Breast epithelium (tissue), 4 donors: ENCODE data around the gene TNKS1BP1. TPM values are rescaled to one million over a fixed set of nuclear protein-coding genes. Genes with fewer than 3 reads are reported as not detected.
A peak's percentile ranks its signal among the peaks of the same experiment; 100 is the strongest.

Experiments used
- DNase-seq, 2 donors: peaks; one replicate each; pipeline ENCODE4 v3.0.0-alpha.2; 2019; ENCODE audit warnings: low spot score in 2 of 2
- H3K27ac ChIP-seq, 2 donors: fragments of 200-600 bp; sonication (generic) in 1 of 2; one replicate each; pipeline ENCODE4 v1.5.1; 2016 to 2019; ENCODE audit warnings: mild to moderate bottlenecking in 1 of 2
- H3K27me3 ChIP-seq, 2 donors: fragments of 200-600 bp; sonication (generic) in 1 of 2; one replicate each; pipeline versions ENCODE4 v1.5.1 to v1.6.0; 2017 to 2019; ENCODE audit warnings: control low read depth in 1 of 2, mild to moderate bottlenecking in 1 of 2
- H3K36me3 ChIP-seq: fragments of 200-600 bp; one replicate; pipeline ENCODE4 v1.5.1; 2019
- H3K4me1 ChIP-seq, 2 donors: fragments of 200-600 bp; sonication (generic); one replicate each; pipeline ENCODE4 v1.5.1; 2016 to 2019; ENCODE audit warnings: control low read depth in 1 of 2
- H3K4me3 ChIP-seq, 3 donors: fragments of 200-600 bp; sonication (generic); 1 replicate in 2 of 3; 2 replicates in 1 of 3; pipeline ENCODE4 v1.5.1; 2016 to 2019; ENCODE audit warnings: mild to moderate bottlenecking in 3 of 3, moderate library complexity in 2 of 3
- H3K9me3 ChIP-seq, 2 donors: fragments of 200-600 bp; sonication (generic) in 1 of 2; one replicate each; pipeline ENCODE4 v1.5.1; 2016 to 2019; ENCODE audit warnings: control low read depth in 1 of 2
- CTCF ChIP-seq, 3 donors: fragments of 450-650 bp; IDR thresholded peaks; one replicate each; pipeline ENCODE4 v1.5.1; 2016 to 2017; ENCODE audit warnings: antibody characterized with exemption in 3 of 3, mild to moderate bottlenecking in 3 of 3, moderate library complexity in 3 of 3
- POLR2A ChIP-seq: fragments of 450-650 bp; IDR thresholded peaks from one replicate; pipeline ENCODE4 v1.6.1; 2016; ENCODE audit warnings: antibody characterized with exemption, mild to moderate bottlenecking, moderate library complexity
- POLR2AphosphoS5 ChIP-seq, 3 donors: sonication (generic); formaldehyde crosslinking; IDR thresholded peaks; one replicate each; pipeline ENCODE4 v1.6.1; 2017; ENCODE audit warnings: antibody characterized with exemption in 3 of 3
- intact Hi-C: fragments of 100-400 bp; cut with DNase I; formaldehyde crosslinking; loops from one replicate; pipeline ENCODE4 v1.15.1; 2023; ENCODE audit warnings: low total_unique reads
- total RNA-seq, 3 donors: library from RNA; depleted of rRNA; stranded (reverse); fragments of >200 nt; gene quantifications; one replicate each; pipeline ENCODE4 v1.1.0, GENCODE V29; 2016

Gene TNKS1BP1
- total RNA-seq, 3 donors from 2014 or later, result 79.3 to 111 (median 82.7) TPM

- peak overlapping the region in 1 of 3 donors; percentile 29 for H3K4me3 ChIP-seq
- peak overlapping the region in 1 of 2 donors; percentile 16 for H3K27ac ChIP-seq
- H3K27me3 ChIP-seq, result no peaks in the 10 kb centered on the region
- peaks cover 30 to 40% of the 10 kb centered on the region in 2 donors for H3K4me1 ChIP-seq
- intact Hi-C loops, result no loop called here
- TF ChIP-seq POLR2A, result no peak
- no peak for TF ChIP-seq CTCF (IDR thresholded peaks at IDR 0.05)
- no peak for TF ChIP-seq POLR2AphosphoS5 (IDR thresholded peaks at IDR 0.05)
- DNase-seq, result no peak
- H3K9me3 ChIP-seq, result no peaks in the 10 kb centered on the region
- H3K36me3 ChIP-seq, result no peaks in the 10 kb centered on the region
These were observed 17.7 kb downstream of the TNKS1BP1 start for GRCh38 chr11:57306940-57307565.

DNA sequence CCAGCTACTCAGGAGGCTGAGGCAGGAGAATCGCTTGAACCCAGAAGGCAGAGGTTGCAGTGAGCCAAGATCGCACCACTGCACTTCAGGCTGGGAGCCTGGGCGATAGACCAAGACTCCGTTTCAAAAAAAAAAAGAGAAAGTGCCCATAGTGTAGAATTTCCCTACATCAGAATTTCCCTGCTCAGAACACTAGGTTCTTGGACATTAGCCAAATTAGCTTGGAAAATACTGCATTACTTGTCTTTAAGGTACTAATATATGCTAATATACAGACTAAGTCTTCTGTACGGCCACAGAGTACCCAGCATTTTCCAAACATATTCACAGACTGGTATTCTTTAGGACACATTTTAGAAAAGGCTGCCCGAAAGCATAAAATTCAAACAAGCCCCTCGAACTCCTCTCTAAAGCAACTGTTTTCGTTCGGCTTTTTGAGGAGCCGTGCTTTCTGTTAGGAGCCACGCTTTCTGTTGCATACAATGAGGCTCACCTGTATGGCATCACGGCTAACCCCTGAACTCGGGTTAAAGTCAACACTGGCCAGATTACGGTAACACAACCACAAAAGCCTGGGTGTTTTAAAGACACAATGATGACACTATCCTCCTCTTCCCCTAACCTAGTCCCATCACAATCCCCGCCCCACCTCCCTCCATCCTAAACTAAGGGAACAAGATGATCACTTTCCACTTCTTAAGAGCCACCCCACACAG is 18.4 kb downstream of the TNKS1BP1 start:
- intact Hi-C loops, result no loop called here
- Histone ChIP-seq H3K27me3 (no peaks in the 10 kb centered on the region), H3K9me3 (no peaks in the 10 kb centered on the region), H3K4me3 (no peak overlapping the region), H3K36me3 (peaks cover 2% of the 10 kb centered on the region), H3K27ac (peak overlapping the region in 1 of 2 donors; percentile 14), H3K4me1 (peaks cover 30 to 36% of the 10 kb centered on the region in 2 donors)
- TF ChIP-seq POLR2A (no peak), CTCF (IDR thresholded peaks at IDR 0.05) (no peak), POLR2AphosphoS5 (IDR thresholded peaks at IDR 0.05) (no peak)
- no peak for DNase-seq

- H3K4me1 ChIP-seq, result peaks cover 25 to 31% of the 10 kb centered on the region in 2 donors
- H3K4me3 ChIP-seq, result no peak overlapping the region
- peaks cover 8% of the 10 kb centered on the region for H3K36me3 ChIP-seq
- TF ChIP-seq CTCF (IDR thresholded peaks at IDR 0.05) (no peak), POLR2AphosphoS5 (IDR thresholded peaks at IDR 0.05) (no peak), POLR2A (no peak)
- intact Hi-C loops, result no loop called here
- H3K9me3 ChIP-seq, result no peaks in the 10 kb centered on the region
- peak overlapping the region in 1 of 2 donors; percentile 14 for H3K27ac ChIP-seq
- no peaks in the 10 kb centered on the region for H3K27me3 ChIP-seq
- no peak for DNase-seq
These were observed 19.2 kb downstream of the TNKS1BP1 start for GRCh38 chr11:57305523-57305922.

DNA sequence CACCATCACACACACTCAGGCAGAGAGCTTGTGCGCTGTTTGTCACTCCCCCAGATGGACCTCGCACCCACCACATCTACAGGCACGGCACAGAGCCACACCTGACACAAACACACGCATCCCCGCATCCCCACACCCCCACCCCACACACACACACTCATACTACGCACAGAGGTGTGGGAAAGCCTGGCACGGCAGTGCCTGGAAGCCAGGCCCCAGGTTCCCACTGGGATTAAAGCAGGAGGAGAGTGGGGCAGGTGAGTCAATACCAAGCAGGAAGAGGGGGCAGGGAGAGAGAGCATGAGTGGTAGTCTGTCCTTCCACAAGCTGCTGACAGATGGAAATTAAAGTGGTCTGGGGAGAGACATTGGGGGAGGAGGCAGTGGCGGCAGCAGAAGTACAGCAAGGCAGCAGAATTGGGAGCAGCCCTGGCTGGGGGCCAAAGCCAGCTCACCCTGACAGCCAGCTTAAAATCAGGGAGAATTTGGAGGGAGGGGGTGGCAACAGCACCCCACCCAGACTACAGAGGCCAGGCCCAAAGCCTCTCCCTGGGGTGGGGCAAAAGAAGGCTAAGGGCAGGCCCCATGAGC is 20.7 kb downstream of the TNKS1BP1 start:
- DNase-seq, result no peak
- no peaks in the 10 kb centered on the region for H3K27me3 ChIP-seq
- intact Hi-C loops, result loop anchor here (1.0 kb wide), 1 partner anchor 17 kb away; no protein-coding TSS in a partner anchor
- H3K27ac ChIP-seq, result peak overlapping the region; percentile 8 to 64
- peak overlapping the region in 1 of 3 donors; percentile 40 for H3K4me3 ChIP-seq
- TF ChIP-seq CTCF (IDR thresholded peaks at IDR 0.05), result no peak
- TF ChIP-seq POLR2A, result no peak
- TF ChIP-seq POLR2AphosphoS5 (IDR thresholded peaks at IDR 0.05), result no peak
- peaks cover 14 to 17% of the 10 kb centered on the region in 2 donors for H3K4me1 ChIP-seq
- peaks cover 22% of the 10 kb centered on the region for H3K36me3 ChIP-seq
- H3K9me3 ChIP-seq, result peaks cover 12 to 13% of the 10 kb centered on the region in 2 donors
